Measurements from ENCODE around the gene CPLX1.
"Not testable (repeated sequence)": the region's sequence is repeated elsewhere in the genome, so short reads cannot be mapped to it uniquely, and the experiment has no call there.

CPLX1 gene

GRCh38 chr4:772776-773175 lies 53.2 kb downstream of the CPLX1 start:
- DNase-seq = no peak

- no peak for DNase-seq
Observed at GRCh38 chr4:772118-772517, 53.8 kb downstream of the CPLX1 start.

- DNase-seq = no peak
Observed at GRCh38 chr4:771464-771863, 54.5 kb downstream of the CPLX1 start.

- DNase-seq = no peak
Observed at GRCh38 chr4:770022-770421, 55.9 kb downstream of the CPLX1 start.

- DNase-seq = no peak
Observed at GRCh38 chr4:769511-769910, 56.4 kb downstream of the CPLX1 start.

- no peak for DNase-seq
Observed at GRCh38 chr4:768995-769394, 56.9 kb downstream of the CPLX1 start.

- DNase-seq = no peak
Observed at GRCh38 chr4:768076-768475, 57.9 kb downstream of the CPLX1 start.

GRCh38 chr4:766559-767283 lies 59.2 kb downstream of the CPLX1 start:
- no peak for DNase-seq

GRCh38 chr4:766152-766515 lies 59.8 kb downstream of the CPLX1 start:
- no peak for DNase-seq

- DNase-seq = no peak
Observed at GRCh38 chr4:764405-765169, 61.3 kb downstream of the CPLX1 start.

- DNase-seq = no peak
Observed at GRCh38 chr4:763922-764321, 62.0 kb downstream of the CPLX1 start.

- no peak for DNase-seq
Observed at GRCh38 chr4:763191-763810, 62.6 kb downstream of the CPLX1 start.

- DNase-seq = no peak
Observed at GRCh38 chr4:762211-763190, 63.4 kb downstream of the CPLX1 start.

GRCh38 chr4:761739-762138 lies 64.2 kb downstream of the CPLX1 start:
- DNase-seq = no peak

- no peak for DNase-seq
Observed at GRCh38 chr4:761086-761485, 64.8 kb downstream of the CPLX1 start.

- no peak for DNase-seq
Observed at GRCh38 chr4:760616-761015, 65.3 kb downstream of the CPLX1 start.

- not testable (repeated sequence) for DNase-seq
Observed at GRCh38 chr4:759810-760209, 66.1 kb downstream of the CPLX1 start.

- no peak for DNase-seq
Observed at GRCh38 chr4:757111-757510, 68.8 kb downstream of the CPLX1 start.

- DNase-seq = no peak
Observed at GRCh38 chr4:754221-755120, 71.5 kb downstream of the CPLX1 start.

GRCh38 chr4:753186-753585 lies 72.7 kb downstream of the CPLX1 start:
- DNase-seq = not testable (repeated sequence)

GRCh38 chr4:752196-752861 lies 73.6 kb downstream of the CPLX1 start:
- no peak for DNase-seq

Measured in femur (tissue), 1 donor.